Type B pancreatic cell (in vitro differentiated cells): ENCODE results near the gene MICAL3. TPM values are rescaled to one million over a fixed set of nuclear protein-coding genes. Genes with fewer than 3 reads are reported as not detected.

Experiments used
- DNase-seq: peaks from one replicate; pipeline ENCODE4 v3.0.0; 2021; ENCODE audit warnings: mixed read lengths; ENCODE audit not compliant: unreplicated experiment; ENCODE audit errors: extremely low spot score
- H3K27ac Mint-ChIP-seq: 2 replicates; pipeline ENCODE4 v1.8.0; 2021; ENCODE audit warnings: mild to moderate bottlenecking, mixed read lengths
- H3K27me3 Mint-ChIP-seq: 2 replicates; pipeline ENCODE4 v1.8.0; 2021; ENCODE audit warnings: mixed read lengths
- H3K36me3 Mint-ChIP-seq: 2 replicates; pipeline ENCODE4 v1.8.0; 2021; ENCODE audit warnings: mixed read lengths
- H3K4me1 Mint-ChIP-seq: one replicate; pipeline ENCODE4 v1.8.0; 2021; ENCODE audit warnings: mixed read lengths; ENCODE audit not compliant: unreplicated experiment
- H3K4me3 Mint-ChIP-seq: 2 replicates; pipeline ENCODE4 v1.8.0; 2021; ENCODE audit warnings: mild to moderate bottlenecking, mixed read lengths
- H3K9me3 Mint-ChIP-seq: 2 replicates; pipeline ENCODE4 v1.8.0; 2021; ENCODE audit warnings: mixed read lengths
- CTCF ChIP-seq: fragments of 200-600 bp; sonication (generic); conservative IDR thresholded peaks from 2 replicates; pipeline ENCODE4 v1.5.0; 2021; ENCODE audit warnings: antibody characterized with exemption, mild to moderate bottlenecking
- total RNA-seq: library from RNA; stranded (reverse); gene quantifications from 2 replicates; pipeline ENCODE4 v1.2.1, GENCODE V29; 2021; ENCODE audit warnings: low replicate concordance

The MICAL3 gene
- total RNA-seq, 1 donor from 2014 or later, result 56.4 TPM

DNA sequence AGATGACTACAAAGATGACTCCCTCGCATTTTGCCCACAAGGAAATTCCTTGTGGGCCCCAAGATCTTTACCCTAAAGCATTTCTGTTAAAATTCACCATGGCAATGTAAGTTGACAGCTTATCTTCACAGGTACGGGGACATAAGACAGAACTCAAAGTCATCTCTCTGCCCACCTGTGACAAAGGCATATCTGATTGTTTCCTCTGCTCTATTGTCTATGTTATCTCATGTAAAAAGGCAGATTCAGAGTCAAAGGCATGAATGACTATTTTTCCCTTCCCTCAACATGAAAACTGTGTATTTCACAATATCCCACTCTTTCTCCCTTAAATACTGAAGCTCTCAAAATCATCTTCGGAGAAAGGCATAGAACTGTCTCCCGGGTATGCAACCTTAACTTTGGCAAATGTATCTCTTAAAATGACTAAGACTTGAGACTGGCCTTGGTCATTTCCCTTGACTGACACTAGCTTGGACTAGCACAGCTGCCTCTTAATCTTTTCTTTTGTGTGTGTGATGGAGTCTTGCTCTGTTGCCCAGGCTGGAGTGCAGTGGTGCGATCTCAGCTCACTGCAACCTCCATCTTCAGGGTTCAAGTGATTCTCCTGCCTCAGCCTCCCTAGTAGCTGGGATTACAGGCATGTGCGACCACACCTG, 103.2 kb downstream of the MICAL3 start:
- peaks cover 5% of the 10 kb centered on the region for H3K9me3 Mint-ChIP-seq
- H3K27ac Mint-ChIP-seq, result peak overlapping the region; percentile 80
- H3K27me3 Mint-ChIP-seq, result no peaks in the 10 kb centered on the region
- DNase-seq, result no peak
- TF ChIP-seq CTCF, result no peak
- H3K4me1 Mint-ChIP-seq, result peaks cover 50% of the 10 kb centered on the region
- peak overlapping the region; percentile 75 for H3K4me3 Mint-ChIP-seq
- no peaks in the 10 kb centered on the region for H3K36me3 Mint-ChIP-seq

- H3K27me3 Mint-ChIP-seq, result no peaks in the 10 kb centered on the region
- peak overlapping the region; percentile 80 for H3K27ac Mint-ChIP-seq
- peak overlapping the region; percentile 75 for H3K4me3 Mint-ChIP-seq
- peaks cover 46% of the 10 kb centered on the region for H3K4me1 Mint-ChIP-seq
- no peak for DNase-seq
- peaks cover 5% of the 10 kb centered on the region for H3K9me3 Mint-ChIP-seq
- TF ChIP-seq CTCF, result no peak
- H3K36me3 Mint-ChIP-seq, result no peaks in the 10 kb centered on the region
Observed at GRCh38 chr22:17920145-17920605, 104.2 kb downstream of the MICAL3 start.

DNA sequence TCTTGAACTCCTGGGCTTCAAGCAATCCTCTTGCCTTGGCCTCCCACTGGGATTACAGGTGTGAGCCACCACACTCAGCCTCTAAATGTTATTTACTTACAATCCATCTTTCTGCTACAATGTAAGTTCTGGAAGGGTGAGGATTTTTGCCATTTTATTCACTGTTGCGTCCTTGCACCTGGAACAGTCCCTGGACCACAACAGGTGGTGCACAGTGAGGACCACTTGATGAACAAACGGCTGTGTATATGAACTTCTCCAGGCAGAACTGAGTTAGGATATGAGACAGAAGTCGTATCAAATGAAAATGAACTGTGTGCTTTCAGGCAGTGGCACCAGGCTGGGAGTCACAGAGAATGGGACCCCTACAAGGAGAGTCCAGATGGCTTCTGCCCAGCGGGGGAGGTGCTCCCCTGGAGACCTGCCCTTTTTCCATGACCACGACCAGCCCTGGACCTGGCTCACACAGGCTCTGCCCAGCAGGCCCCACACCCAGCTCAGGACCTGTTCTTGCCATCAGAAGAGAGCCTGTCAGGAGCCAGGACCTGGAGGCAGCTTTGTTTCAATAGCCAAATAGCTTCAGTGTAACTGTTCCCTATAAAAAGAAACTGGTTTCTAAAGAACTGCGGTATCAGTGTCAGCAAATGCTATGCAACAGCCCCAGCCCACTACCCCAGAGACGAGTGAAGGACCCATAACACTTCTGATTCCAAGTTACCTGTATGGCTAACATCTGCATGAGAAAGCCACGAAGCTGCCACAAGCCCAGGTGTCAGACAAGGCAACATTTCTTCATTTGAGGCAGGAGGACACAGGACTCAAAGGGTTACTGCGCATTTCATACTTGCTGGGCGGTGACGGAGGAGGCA, 104.9 kb downstream of the MICAL3 start:
- Mint-ChIP-seq H3K36me3 (no peaks in the 10 kb centered on the region), H3K9me3 (peaks cover 5% of the 10 kb centered on the region), H3K4me1 (peaks cover 44% of the 10 kb centered on the region), H3K27ac (peak overlapping the region; percentile 80), H3K4me3 (peak overlapping the region; percentile 75), H3K27me3 (no peaks in the 10 kb centered on the region)
- no peak for DNase-seq
- TF ChIP-seq CTCF, result no peak

GRCh38 chr22:17918840-17919239, 105.5 kb downstream of the MICAL3 start:
- TF ChIP-seq CTCF, result no peak
- Mint-ChIP-seq H3K27ac (no peak overlapping the region), H3K9me3 (peaks cover 5% of the 10 kb centered on the region), H3K36me3 (no peaks in the 10 kb centered on the region), H3K4me1 (peaks cover 43% of the 10 kb centered on the region), H3K4me3 (no peak overlapping the region), H3K27me3 (no peaks in the 10 kb centered on the region)
- DNase-seq, result no peak

- no peak overlapping the region for H3K4me3 Mint-ChIP-seq
- H3K27ac Mint-ChIP-seq, result no peak overlapping the region
- peaks cover 5% of the 10 kb centered on the region for H3K9me3 Mint-ChIP-seq
- TF ChIP-seq CTCF, result no peak
- no peaks in the 10 kb centered on the region for H3K27me3 Mint-ChIP-seq
- no peaks in the 10 kb centered on the region for H3K36me3 Mint-ChIP-seq
- H3K4me1 Mint-ChIP-seq, result peaks cover 49% of the 10 kb centered on the region
- DNase-seq, result no peak
Observed at GRCh38 chr22:17917490-17917983, 106.8 kb downstream of the MICAL3 start.
